Neural cell (in vitro differentiated cells): ENCODE data around the gene GDAP2. TPM values are rescaled to one million over a fixed set of nuclear protein-coding genes. Genes with fewer than 3 reads are reported as not detected.

Source experiments
- H2AFZ ChIP-seq: fragments of 200-600, 300-800 bp; sonication (generic), shearing (Covaris generic); 2 replicates; pipeline ENCODE4 v1.6.0; 2014; ENCODE audit warnings: low read depth, mild to moderate bottlenecking, antibody characterized with exemption, low read length, moderate library complexity
- H3F3A ChIP-seq: fragments of 200-600 bp; shearing (Covaris generic); 2 replicates; pipeline ENCODE4 v1.6.1; 2016; ENCODE audit warnings: mild to moderate bottlenecking, moderate library complexity, mixed read lengths, antibody characterized with exemption, low read length; ENCODE audit not compliant: insufficient read depth, poor library complexity, severe bottlenecking
- H3K27ac ChIP-seq: fragments of 200-600, 300-800 bp; sonication (generic), shearing (Covaris generic); 2 replicates; pipeline ENCODE4 v1.5.1; 2014; ENCODE audit warnings: mild to moderate bottlenecking, low read length, moderate library complexity
- H3K27me3 ChIP-seq: fragments of 300-800, 200-600 bp; sonication (generic), shearing (Covaris generic); 2 replicates; pipeline ENCODE4 v1.6.0; 2014; ENCODE audit warnings: mild to moderate bottlenecking, low read depth, low read length, moderate library complexity; ENCODE audit not compliant: insufficient read depth
- H3K36me3 ChIP-seq: fragments of 300-800, 200-600 bp; sonication (generic), shearing (Covaris generic); 2 replicates; pipeline ENCODE4 v1.5.1; 2014; ENCODE audit warnings: mild to moderate bottlenecking, antibody characterized with exemption, low read length, moderate library complexity; ENCODE audit not compliant: insufficient read depth
- H3K4me2 ChIP-seq: fragments of 300-800, 200-600 bp; sonication (generic), shearing (Covaris generic); 2 replicates; pipeline ENCODE4 v1.6.0; 2014; ENCODE audit warnings: mild to moderate bottlenecking, low read length
- H3K4me3 ChIP-seq: fragments of 300-800, 200-600 bp; sonication (generic), shearing (Covaris generic); 2 replicates; pipeline ENCODE4 v1.5.1; 2014; ENCODE audit warnings: mild to moderate bottlenecking, low read length, moderate library complexity
- H3K79me2 ChIP-seq: fragments of 200-600 bp; shearing (Covaris generic); replicated peaks from 2 replicates; pipeline ENCODE4 v1.6.0; 2014; ENCODE audit warnings: mild to moderate bottlenecking, low read length, moderate library complexity; ENCODE audit not compliant: insufficient read depth
- H3K9ac ChIP-seq: fragments of 300-800, 200-600 bp; sonication (generic), shearing (Covaris generic); 2 replicates; pipeline ENCODE4 v1.6.1; 2016; ENCODE audit warnings: mild to moderate bottlenecking, low read length, mixed read lengths
- H3K9me2 ChIP-seq: fragments of 200-600 bp; shearing (Covaris generic); 2 replicates; pipeline ENCODE4 v1.6.1; 2016; ENCODE audit warnings: mild to moderate bottlenecking, low read length, mixed read lengths; ENCODE audit not compliant: insufficient read depth
- H3K9me3 ChIP-seq: fragments of 200-600, 300-800 bp; sonication (generic), shearing (Covaris generic); 2 replicates; pipeline ENCODE4 v1.6.1; 2016; ENCODE audit warnings: mild to moderate bottlenecking, mixed run types, low read length, moderate library complexity, mixed read lengths
- H4K20me1 ChIP-seq: fragments of 200-600 bp; shearing (Covaris generic); 2 replicates; pipeline ENCODE4 v1.6.1; 2016; ENCODE audit warnings: mild to moderate bottlenecking, mixed run types; ENCODE audit not compliant: insufficient read depth
- CTCF ChIP-seq: fragments of 450-650 bp; IDR thresholded peaks from 2 replicates; pipeline ENCODE4 v1.5.1; 2014; ENCODE audit warnings: antibody characterized with exemption, mild to moderate bottlenecking, moderate library complexity; ENCODE audit not compliant: poor library complexity, severe bottlenecking
- EP300 ChIP-seq: fragments of 450-650 bp; conservative IDR thresholded peaks from 2 replicates; pipeline ENCODE4 v1.6.1; 2014; ENCODE audit warnings: antibody characterized with exemption, mild to moderate bottlenecking, moderate library complexity; ENCODE audit not compliant: poor library complexity, severe bottlenecking
- EZH2 ChIP-seq: fragments of 200-600, 300-800 bp; shearing (Covaris generic), sonication (generic); IDR thresholded peaks from 2 replicates; pipeline ENCODE4 v1.6.1; 2014; ENCODE audit warnings: antibody characterized with exemption, low read length, borderline replicate concordance, mild to moderate bottlenecking; ENCODE audit not compliant: insufficient read depth, poor library complexity, severe bottlenecking
- MXI1 ChIP-seq: fragments of 450-650 bp; conservative IDR thresholded peaks from 2 replicates; pipeline ENCODE4 v1.6.1; 2014; ENCODE audit warnings: antibody characterized with exemption, mild to moderate bottlenecking; ENCODE audit not compliant: poor library complexity, severe bottlenecking
- POLR2AphosphoS5 ChIP-seq: IDR thresholded peaks from 2 replicates; pipeline ENCODE4 v1.6.1; 2012
- RAD21 ChIP-seq: fragments of 450-650 bp; conservative IDR thresholded peaks from 2 replicates; pipeline ENCODE4 v1.6.1; 2014; ENCODE audit warnings: antibody characterized with exemption, mild to moderate bottlenecking, moderate library complexity
- REST ChIP-seq: IDR thresholded peaks from 2 replicates; pipeline ENCODE4 v1.6.1; 2012; ENCODE audit warnings: borderline replicate concordance
- SMC3 ChIP-seq: fragments of 450-650 bp; conservative IDR thresholded peaks from 2 replicates; pipeline ENCODE4 v1.6.1; 2014; ENCODE audit warnings: antibody characterized with exemption, mild to moderate bottlenecking, moderate library complexity; ENCODE audit not compliant: poor library complexity
- TAF1 ChIP-seq: IDR thresholded peaks from 2 replicates; pipeline ENCODE4 v1.6.1; 2012; ENCODE audit warnings: low read depth
- polyA plus RNA-seq: library from polyadenylated mRNA; depleted of rRNA; stranded (reverse); fragments of >200 nt; gene quantifications from 2 replicates; pipeline ENCODE4 v1.2.3, GENCODE V29; 2014

Gene GDAP2
- polyA plus RNA-seq, 1 donor from 2014 or later = 6.8 TPM

GRCh38 chr1:117852853-117853553 is 76.4 kb downstream of the GDAP2 start:
- H3K79me2 ChIP-seq = no peaks in the 10 kb centered on the region

GRCh38 chr1:117851687-117852086 is 77.7 kb downstream of the GDAP2 start:
- Histone ChIP-seq H4K20me1 (no peaks in the 10 kb centered on the region), H3K9ac (no peak overlapping the region), H3K4me2 (no peak overlapping the region), H2AFZ (no peak overlapping the region), H3K27me3 (no peaks in the 10 kb centered on the region), H3K4me3 (no peak overlapping the region), H3K79me2 (no peaks in the 10 kb centered on the region), H3K9me3 (no peaks in the 10 kb centered on the region), H3F3A (no peaks in the 10 kb centered on the region), H3K27ac (no peak overlapping the region), H3K9me2 (no peaks in the 10 kb centered on the region), H3K36me3 (no peaks in the 10 kb centered on the region)
- TF ChIP-seq MXI1 (no peak), EP300 (no peak), REST (no peak), POLR2AphosphoS5 (no peak), CTCF (no peak), RAD21 (no peak)

More at GRCh38 chr1:117852853-117853553, 76.4 kb downstream of the GDAP2 start:
- H3K9ac ChIP-seq = no peak overlapping the region
- H3K36me3 ChIP-seq = no peaks in the 10 kb centered on the region
- H3K4me3 ChIP-seq = no peak overlapping the region
- no peaks in the 10 kb centered on the region for H3F3A ChIP-seq
- TF ChIP-seq CTCF (no peak), EZH2 (no peak), POLR2AphosphoS5 (no peak), TAF1 (no peak), SMC3 (no peak), MXI1 (no peak), RAD21 (no peak)
- H3K27me3 ChIP-seq = no peaks in the 10 kb centered on the region
- H4K20me1 ChIP-seq = no peaks in the 10 kb centered on the region
- H3K9me3 ChIP-seq = no peaks in the 10 kb centered on the region
- H3K4me2 ChIP-seq = no peak overlapping the region
- no peaks in the 10 kb centered on the region for H3K9me2 ChIP-seq
- H3K27ac ChIP-seq = no peak overlapping the region
- H2AFZ ChIP-seq = no peak overlapping the region
